CD4-positive, alpha-beta T cell (primary cell): Measurements from ENCODE around the gene NRTN. TPM values are rescaled to one million over a fixed set of nuclear protein-coding genes. Genes with fewer than 3 reads are reported as not detected.

Source experiments
- ATAC-seq: fragments of 200-7000 bp; cut with Tn5 transposase; one replicate; pipeline ENCODE4 v1.10.0; 2022; ENCODE audit warnings: mild to moderate bottlenecking; ENCODE audit not compliant: poor library complexity
- CTCF ChIA-PET: fragments of 350-600 bp; sonication (Branson Sonifier 250); formaldehyde crosslinking; loops from one replicate; lab custom pipeline; 2021; ENCODE audit warnings: antibody characterized with exemption, inconsistent platforms; lab: Charles Lee
- POLR2A ChIA-PET: fragments of 350-600 bp; sonication (Branson Sonifier 250); formaldehyde crosslinking; loops from one replicate; lab custom pipeline; 2021; ENCODE audit warnings: antibody characterized with exemption, inconsistent platforms; lab: Charles Lee
- DNase-seq, 14 experiments: peaks; one replicate each; pipeline ENCODE4 v3.0.0-alpha.2; 2013 to 2020; ENCODE audit warnings: mixed read lengths in 2 of 14
- H3K27ac ChIP-seq, 2 donors: one replicate each; pipeline versions ENCODE4 v1.5.1 to v1.7.0; 2013; ENCODE audit warnings: low read length in 2 of 2, low read depth in 1 of 2, mild to moderate bottlenecking in 1 of 2
- H3K27me3 ChIP-seq, 2 experiments: 1 replicate in 1 of 2; 2 replicates in 1 of 2; pipeline versions ENCODE4 v1.6.1 to v1.7.0; 2013; ENCODE audit warnings: low read length in 2 of 2, control low read depth in 1 of 2, mild to moderate bottlenecking in 1 of 2, moderate library complexity in 1 of 2; ENCODE audit not compliant: insufficient read depth in 2 of 2, control insufficient read depth in 1 of 2
- H3K36me3 ChIP-seq: one replicate; pipeline ENCODE4 v1.6.1; 2013; ENCODE audit warnings: low read length, control low read depth; ENCODE audit not compliant: insufficient read depth
- H3K4me1 ChIP-seq: one replicate; pipeline ENCODE4 v1.6.1; 2013; ENCODE audit warnings: low read length, control low read depth; ENCODE audit not compliant: insufficient read depth
- H3K4me3 ChIP-seq: one replicate; pipeline ENCODE4 v1.5.1; 2013; ENCODE audit warnings: mild to moderate bottlenecking, low read length, moderate library complexity
- H3K9me3 ChIP-seq, 2 experiments: 1 replicate in 1 of 2; 2 replicates in 1 of 2; pipeline versions ENCODE4 v1.6.1 to v1.7.0; 2013; ENCODE audit warnings: low read length in 2 of 2, mild to moderate bottlenecking in 2 of 2, control low read depth in 1 of 2, moderate library complexity in 1 of 2; ENCODE audit not compliant: control insufficient read depth in 1 of 2, insufficient read depth in 1 of 2
- H3K27ac Mint-ChIP-seq: one replicate; pipeline ENCODE4 v1.8.0; 2020; ENCODE audit warnings: mixed read lengths
- H3K27me3 Mint-ChIP-seq: one replicate; pipeline ENCODE4 v1.8.0; 2021; ENCODE audit warnings: mixed read lengths
- H3K36me3 Mint-ChIP-seq: one replicate; pipeline ENCODE4 v1.8.0; 2021; ENCODE audit warnings: low read depth, mixed read lengths
- H3K4me1 Mint-ChIP-seq: one replicate; pipeline ENCODE4 v1.8.0; 2021; ENCODE audit warnings: low read depth, mixed read lengths
- H3K4me3 Mint-ChIP-seq: one replicate; pipeline ENCODE4 v1.8.0; 2020; ENCODE audit warnings: mild to moderate bottlenecking, mixed read lengths
- H3K9me3 Mint-ChIP-seq: one replicate; pipeline ENCODE4 v1.8.0; 2020; ENCODE audit warnings: mixed read lengths
- intact Hi-C, 2 experiments: fragments of 100-400 bp; cut with DNase I in 1 of 2; cut with micrococcal nuclease in 1 of 2; formaldehyde crosslinking; loops; one replicate each; pipeline versions ENCODE4 v1.15.1 to v1.9.0; 2023 to 2025; cut with DNase I, micrococcal nuclease
- total RNA-seq, 174 experiments: library from RNA in 2 of 174; stranded (reverse) in 2 of 174; gene quantifications; one replicate each; pipeline ENCODE4 v1.2.3 and lab custom pipeline; 2021 to 2026
- TF ChIP-seq, protein P1 (sequence below): fragments of 200-600 bp; IDR thresholded peaks from one replicate; pipeline ENCODE4 v1.8.0; 2022; ENCODE audit warnings: antibody characterized with exemption, mild to moderate bottlenecking

Gene NRTN
- total RNA-seq, 2 experiments from 2014 or later = 1.5 to 1.6 TPM

DNA sequence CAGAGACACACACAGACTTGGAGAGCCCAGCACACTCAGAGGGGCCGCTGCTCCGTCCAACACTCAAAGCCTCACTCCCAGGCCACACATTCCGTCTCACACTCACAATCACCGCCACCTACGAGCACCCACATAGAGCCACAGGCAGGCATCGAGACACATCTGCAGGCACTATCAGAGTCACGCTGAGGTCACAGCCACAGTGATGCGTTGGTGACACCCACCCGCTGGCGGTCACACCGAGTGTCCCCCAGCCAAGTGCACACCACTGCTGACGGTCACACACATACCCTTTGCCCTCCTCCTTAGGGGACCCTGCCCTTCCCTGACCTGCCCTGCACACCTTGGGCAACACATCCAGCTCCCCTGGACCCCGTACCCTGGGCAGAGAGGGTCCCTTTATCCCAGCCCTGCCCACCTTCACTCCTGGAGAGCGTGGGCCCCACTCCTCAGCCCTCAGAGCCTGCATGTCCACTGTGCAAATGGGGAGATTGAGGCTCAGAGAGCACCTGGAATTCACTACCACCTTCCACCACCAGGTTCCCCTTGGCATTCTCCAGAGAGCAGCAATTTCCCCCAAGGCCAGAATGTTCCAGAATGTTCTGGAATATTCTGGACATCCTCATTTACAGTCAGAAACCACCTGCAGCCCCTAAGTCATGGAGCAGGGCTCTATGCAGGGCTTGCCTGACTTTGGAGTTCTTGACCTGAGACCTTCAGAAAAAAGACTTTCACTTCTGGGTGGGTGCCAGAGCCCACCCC lies 60.0 kb downstream of the NRTN start:
- Histone ChIP-seq H3K36me3 (no peaks in the 10 kb centered on the region), H3K9me3 (no peaks in the 10 kb centered on the region), H3K4me3 (no peak overlapping the region), H3K4me1 (no peaks in the 10 kb centered on the region), H3K27me3 (no peaks in the 10 kb centered on the region), H3K27ac (no peak overlapping the region)
- no peaks in the 10 kb centered on the region for H3K9me3 Mint-ChIP-seq
- no peaks in the 10 kb centered on the region for H3K36me3 Mint-ChIP-seq
- no peaks in the 10 kb centered on the region for H3K4me1 Mint-ChIP-seq
- POLR2A ChIA-PET = no interaction called here
- CTCF ChIA-PET = no interaction called here
- TF ChIP-seq, protein P1, sequence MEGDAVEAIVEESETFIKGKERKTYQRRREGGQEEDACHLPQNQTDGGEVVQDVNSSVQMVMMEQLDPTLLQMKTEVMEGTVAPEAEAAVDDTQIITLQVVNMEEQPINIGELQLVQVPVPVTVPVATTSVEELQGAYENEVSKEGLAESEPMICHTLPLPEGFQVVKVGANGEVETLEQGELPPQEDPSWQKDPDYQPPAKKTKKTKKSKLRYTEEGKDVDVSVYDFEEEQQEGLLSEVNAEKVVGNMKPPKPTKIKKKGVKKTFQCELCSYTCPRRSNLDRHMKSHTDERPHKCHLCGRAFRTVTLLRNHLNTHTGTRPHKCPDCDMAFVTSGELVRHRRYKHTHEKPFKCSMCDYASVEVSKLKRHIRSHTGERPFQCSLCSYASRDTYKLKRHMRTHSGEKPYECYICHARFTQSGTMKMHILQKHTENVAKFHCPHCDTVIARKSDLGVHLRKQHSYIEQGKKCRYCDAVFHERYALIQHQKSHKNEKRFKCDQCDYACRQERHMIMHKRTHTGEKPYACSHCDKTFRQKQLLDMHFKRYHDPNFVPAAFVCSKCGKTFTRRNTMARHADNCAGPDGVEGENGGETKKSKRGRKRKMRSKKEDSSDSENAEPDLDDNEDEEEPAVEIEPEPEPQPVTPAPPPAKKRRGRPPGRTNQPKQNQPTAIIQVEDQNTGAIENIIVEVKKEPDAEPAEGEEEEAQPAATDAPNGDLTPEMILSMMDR = no peak
- H3K4me3 Mint-ChIP-seq = no peak overlapping the region
- H3K27ac Mint-ChIP-seq = no peak overlapping the region
- no peak for ATAC-seq
- intact Hi-C loops = no loop called here
- H3K27me3 Mint-ChIP-seq = peaks cover 12% of the 10 kb centered on the region
- no peak for DNase-seq

DNA sequence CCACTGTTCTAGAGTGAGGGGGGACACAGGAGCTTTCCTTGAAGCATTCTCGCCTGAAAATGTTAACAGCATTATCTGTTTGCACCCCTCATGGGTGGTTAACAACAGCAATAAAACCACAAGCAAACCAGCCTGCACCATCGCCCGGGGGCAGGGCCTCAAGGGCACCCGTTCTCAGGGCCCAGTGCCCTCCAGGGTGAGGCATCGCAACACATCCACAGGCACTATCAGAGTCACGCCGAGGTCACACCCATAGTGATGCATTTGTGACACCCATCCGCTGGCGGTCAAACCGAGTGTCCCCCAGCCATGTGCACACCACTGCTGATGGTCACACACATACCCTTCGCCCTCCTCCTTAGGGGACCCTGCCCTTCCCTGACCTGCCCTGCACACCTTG lies 60.9 kb downstream of the NRTN start:
- H3K36me3 ChIP-seq = no peaks in the 10 kb centered on the region
- H3K27me3 ChIP-seq = no peaks in the 10 kb centered on the region
- DNase-seq (peak in 1 of 14 experiments; percentile 8), ATAC-seq (no peak)
- Mint-ChIP-seq H3K4me3 (no peak overlapping the region), H3K27me3 (peaks cover 12% of the 10 kb centered on the region), H3K27ac (no peak overlapping the region), H3K36me3 (no peaks in the 10 kb centered on the region), H3K9me3 (no peaks in the 10 kb centered on the region), H3K4me1 (no peaks in the 10 kb centered on the region)
- ChIA-PET POLR2A (no interaction called here), CTCF (no interaction called here)
- H3K4me3 ChIP-seq = no peak overlapping the region
- H3K27ac ChIP-seq = no peak overlapping the region
- intact Hi-C loops = no loop called here
- H3K4me1 ChIP-seq = no peaks in the 10 kb centered on the region
- no peaks in the 10 kb centered on the region for H3K9me3 ChIP-seq
- TF ChIP-seq, protein P1 = no peak

DNA sequence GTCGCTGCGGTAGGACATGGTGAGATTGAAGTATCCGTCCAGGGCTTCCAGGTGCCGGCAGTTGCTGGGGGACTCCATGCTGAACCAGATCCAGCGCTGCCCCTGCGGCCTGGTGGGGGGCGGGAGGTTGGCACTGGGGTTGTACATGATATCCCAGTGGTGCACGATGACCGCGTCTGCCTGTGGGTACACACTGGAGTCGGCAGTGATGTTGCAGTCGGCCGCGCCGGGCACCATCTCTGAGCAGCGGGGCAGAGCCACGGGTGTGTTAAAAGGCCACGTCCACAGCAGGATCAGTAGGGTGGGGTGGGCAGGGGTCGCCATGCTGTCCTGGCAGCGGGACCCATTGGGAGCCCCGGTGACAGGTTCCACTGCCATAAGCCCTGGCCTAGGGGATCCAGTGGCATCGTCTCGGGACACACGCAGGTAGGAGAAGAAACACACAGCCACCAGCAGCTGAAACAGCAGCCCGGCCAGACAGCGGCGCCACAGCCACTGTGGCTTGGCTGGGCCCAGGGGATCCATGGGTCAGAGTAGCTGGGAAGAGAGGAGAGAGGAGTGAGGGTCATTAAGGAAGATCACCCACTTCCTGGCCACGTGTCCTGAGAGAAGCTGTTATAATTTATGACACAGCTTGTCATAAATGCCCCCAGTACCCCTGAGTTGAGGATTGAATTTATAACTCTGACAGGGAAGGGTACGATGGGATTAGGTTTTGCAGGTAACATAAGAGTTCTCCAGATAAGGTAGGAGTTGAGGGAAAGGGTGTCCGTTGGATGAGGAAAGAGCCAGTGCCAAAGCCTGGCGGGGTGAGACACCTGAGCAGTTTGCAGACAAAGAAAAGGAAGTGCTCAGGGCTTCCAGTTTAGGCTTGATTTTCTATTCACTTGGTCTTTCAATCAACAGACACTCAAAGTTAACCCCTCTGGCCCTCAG lies 62.6 kb downstream of the NRTN start:
- ATAC-seq (no peak), DNase-seq (no peak)
- Mint-ChIP-seq H3K27me3 (peaks cover 5% of the 10 kb centered on the region), H3K4me1 (no peaks in the 10 kb centered on the region), H3K36me3 (no peaks in the 10 kb centered on the region), H3K4me3 (no peak overlapping the region), H3K27ac (no peak overlapping the region), H3K9me3 (no peaks in the 10 kb centered on the region)
- ChIA-PET POLR2A (no interaction called here), CTCF (interaction anchor here (0.5 kb wide), 1 partner anchor 47 kb away, joined by 3 read pairs; no protein-coding TSS in a partner anchor)
- Histone ChIP-seq H3K4me1 (no peaks in the 10 kb centered on the region), H3K27me3 (no peaks in the 10 kb centered on the region), H3K4me3 (no peak overlapping the region), H3K9me3 (no peaks in the 10 kb centered on the region), H3K27ac (no peak overlapping the region), H3K36me3 (no peaks in the 10 kb centered on the region)
- TF ChIP-seq, protein P1 = no peak
- intact Hi-C loops = no loop called here
